HUES6 (cell line): ENCODE measurements around the gene MEGF9.

ENCODE experiments used
- H3K27ac ChIP-seq: 2 replicates; pipeline ENCODE4 v1.7.0; 2013; ENCODE audit warnings: low read depth, mild to moderate bottlenecking, low read length, inconsistent platforms
- H3K27me3 ChIP-seq: 2 replicates; pipeline ENCODE4 v1.6.1; 2013; ENCODE audit warnings: low read length; ENCODE audit not compliant: control insufficient read depth, insufficient read depth
- H3K36me3 ChIP-seq: 2 replicates; pipeline ENCODE4 v1.6.1; 2013; ENCODE audit warnings: low read length; ENCODE audit not compliant: control insufficient read depth, insufficient read depth
- H3K4me1 ChIP-seq: 2 replicates; pipeline ENCODE4 v1.6.1; 2013; ENCODE audit warnings: low read length; ENCODE audit not compliant: control insufficient read depth, insufficient read depth
- H3K4me3 ChIP-seq: 2 replicates; pipeline ENCODE4 v1.5.1; 2013; ENCODE audit warnings: low read depth, low read length
- H3K9ac ChIP-seq: one replicate; pipeline ENCODE4 v1.6.1; 2013; ENCODE audit warnings: mild to moderate bottlenecking, low read length
- H3K9me3 ChIP-seq: 2 replicates; pipeline ENCODE4 v1.6.1; 2013; ENCODE audit warnings: low read depth, low read length; ENCODE audit not compliant: control insufficient read depth, insufficient read depth

The MEGF9 gene

GRCh38 chr9:120730654-120731514 is 16.6 kb upstream of the MEGF9 start:
- no peak overlapping the region for H3K27ac ChIP-seq
- H3K27me3 ChIP-seq, result no peaks in the 10 kb centered on the region
- H3K9ac ChIP-seq, result no peak overlapping the region
- peaks cover 3% of the 10 kb centered on the region; the same call in 1 of the 2 replicates for H3K4me1 ChIP-seq
- no peaks in the 10 kb centered on the region for H3K36me3 ChIP-seq
- H3K4me3 ChIP-seq, result no peak overlapping the region
- no peaks in the 10 kb centered on the region for H3K9me3 ChIP-seq

- Histone ChIP-seq H3K4me3 (no peak overlapping the region), H3K27me3 (no peaks in the 10 kb centered on the region), H3K27ac (no peak overlapping the region), H3K4me1 (peaks cover 3% of the 10 kb centered on the region; the same call in 1 of the 2 replicates), H3K9me3 (no peaks in the 10 kb centered on the region), H3K36me3 (no peaks in the 10 kb centered on the region), H3K9ac (no peak overlapping the region)
Measured at GRCh38 chr9:120729791-120730241, 15.5 kb upstream of the MEGF9 start.

GRCh38 chr9:120726484-120726883 is 12.2 kb upstream of the MEGF9 start:
- Histone ChIP-seq H3K4me1 (peaks cover 3% of the 10 kb centered on the region; the same call in 1 of the 2 replicates), H3K9ac (no peak overlapping the region), H3K27ac (no peak overlapping the region), H3K9me3 (no peaks in the 10 kb centered on the region), H3K4me3 (no peak overlapping the region), H3K27me3 (0 out of 2 replicates have a peak, but pooled peaks cover 2% of the 10 kb centered on the region), H3K36me3 (no peaks in the 10 kb centered on the region)

GRCh38 chr9:120725907-120726306 is 11.6 kb upstream of the MEGF9 start:
- peaks cover 3% of the 10 kb centered on the region; the same call in 1 of the 2 replicates for H3K4me1 ChIP-seq
- H3K27me3 ChIP-seq, result 0 out of 2 replicates have a peak, but pooled peaks cover 2% of the 10 kb centered on the region
- no peak overlapping the region for H3K27ac ChIP-seq
- H3K4me3 ChIP-seq, result no peak overlapping the region
- H3K36me3 ChIP-seq, result no peaks in the 10 kb centered on the region
- no peak overlapping the region for H3K9ac ChIP-seq
- H3K9me3 ChIP-seq, result no peaks in the 10 kb centered on the region

GRCh38 chr9:120724757-120725400 is 10.6 kb upstream of the MEGF9 start:
- H3K27me3 ChIP-seq, result 0 out of 2 replicates have a peak, but pooled peaks cover 2% of the 10 kb centered on the region

GRCh38 chr9:120723565-120723964 is 9.3 kb upstream of the MEGF9 start:
- Histone ChIP-seq H3K4me3 (no peak overlapping the region), H3K9ac (no peak overlapping the region), H3K27ac (no peak overlapping the region), H3K36me3 (no peaks in the 10 kb centered on the region), H3K27me3 (0 out of 2 replicates have a peak, but pooled peaks cover 2% of the 10 kb centered on the region), H3K9me3 (no peaks in the 10 kb centered on the region), H3K4me1 (no peaks in the 10 kb centered on the region)

More at GRCh38 chr9:120724757-120725400, 10.6 kb upstream of the MEGF9 start:
- no peak overlapping the region for H3K9ac ChIP-seq
- H3K9me3 ChIP-seq, result no peaks in the 10 kb centered on the region
- no peaks in the 10 kb centered on the region for H3K36me3 ChIP-seq
- no peaks in the 10 kb centered on the region for H3K4me1 ChIP-seq
- H3K4me3 ChIP-seq, result no peak overlapping the region
- no peak overlapping the region for H3K27ac ChIP-seq

- H3K36me3 ChIP-seq, result no peaks in the 10 kb centered on the region
- no peak overlapping the region for H3K27ac ChIP-seq
- H3K4me1 ChIP-seq, result 0 out of 2 replicates have a peak, but pooled peaks cover 5% of the 10 kb centered on the region
- H3K9me3 ChIP-seq, result no peaks in the 10 kb centered on the region
- no peak overlapping the region for H3K4me3 ChIP-seq
- no peak overlapping the region for H3K9ac ChIP-seq
- 0 out of 2 replicates have a peak, but pooled peaks cover 2% of the 10 kb centered on the region for H3K27me3 ChIP-seq
Measured at GRCh38 chr9:120720404-120720803, 6.1 kb upstream of the MEGF9 start.

GRCh38 chr9:120718316-120718715 is 4.0 kb upstream of the MEGF9 start:
- Histone ChIP-seq H3K27me3 (peaks cover 7% of the 10 kb centered on the region), H3K36me3 (no peaks in the 10 kb centered on the region), H3K4me1 (0 out of 2 replicates have a peak, but pooled peaks cover 8% of the 10 kb centered on the region), H3K4me3 (no peak overlapping the region), H3K9ac (no peak overlapping the region), H3K27ac (no peak overlapping the region), H3K9me3 (no peaks in the 10 kb centered on the region)

GRCh38 chr9:120717176-120717575 is 2.9 kb upstream of the MEGF9 start:
- H3K27ac ChIP-seq, result no peak overlapping the region
- no peak overlapping the region for H3K4me3 ChIP-seq
- H3K36me3 ChIP-seq, result no peaks in the 10 kb centered on the region
- no peak overlapping the region for H3K9ac ChIP-seq
- H3K4me1 ChIP-seq, result peaks cover 13% of the 10 kb centered on the region; the same call in 1 of the 2 replicates
- no peaks in the 10 kb centered on the region for H3K9me3 ChIP-seq
- peaks cover 18% of the 10 kb centered on the region for H3K27me3 ChIP-seq

GRCh38 chr9:120716483-120716882 is 2.2 kb upstream of the MEGF9 start:
- Histone ChIP-seq H3K27ac (no peak overlapping the region), H3K27me3 (peaks cover 24% of the 10 kb centered on the region), H3K4me1 (peaks cover 13% of the 10 kb centered on the region; the same call in 1 of the 2 replicates), H3K9ac (no peak overlapping the region), H3K4me3 (no peak overlapping the region), H3K36me3 (no peaks in the 10 kb centered on the region), H3K9me3 (no peaks in the 10 kb centered on the region)
